GM23338 (cell line): ENCODE measurements around the gene CIB4. TPM values are rescaled to one million over a fixed set of nuclear protein-coding genes. Genes with fewer than 3 reads are reported as not detected.
A peak's percentile ranks its signal among the peaks of the same experiment; 100 is the strongest.

ENCODE experiments used
- ATAC-seq: fragments of 200-7000 bp; cut with Tn5 transposase; 3 replicates; pipeline ENCODE4 v1.9.1; 2020
- DNase-seq: peaks from one replicate; pipeline ENCODE4 v3.0.0-alpha.2; 2015; ENCODE audit warnings: low spot score
- H2AFZ ChIP-seq: fragments of 200-600 bp; sonication (generic); 2 replicates; pipeline ENCODE4 v1.8.0; 2016; ENCODE audit warnings: antibody characterized with exemption, mild to moderate bottlenecking, moderate library complexity
- H3F3A ChIP-seq: fragments of 200-600 bp; sonication (generic); replicated peaks from 2 replicates; pipeline ENCODE4 v1.8.0; 2017; ENCODE audit warnings: antibody characterized with exemption, mixed run types, low read depth
- H3K27ac ChIP-seq: fragments of 200-600 bp; sonication (generic); 2 replicates; pipeline ENCODE4 v1.6.1; 2016; ENCODE audit warnings: low read depth
- H3K27me3 ChIP-seq: fragments of 200-600 bp; sonication (generic); 2 replicates; pipeline ENCODE4 v1.8.0; 2016; ENCODE audit warnings: mild to moderate bottlenecking, mixed run types, moderate library complexity; ENCODE audit not compliant: insufficient read depth
- H3K36me3 ChIP-seq: fragments of 200-600 bp; sonication (generic); 2 replicates; pipeline ENCODE4 v1.8.0; 2016; ENCODE audit warnings: mild to moderate bottlenecking; ENCODE audit not compliant: insufficient read depth
- H3K4me1 ChIP-seq: fragments of 200-600 bp; sonication (generic); 2 replicates; pipeline ENCODE4 v1.8.0; 2016; ENCODE audit warnings: mild to moderate bottlenecking, moderate library complexity; ENCODE audit not compliant: insufficient read depth
- H3K4me2 ChIP-seq: fragments of 200-600 bp; sonication (generic); 2 replicates; pipeline ENCODE4 v1.7.1; 2017; ENCODE audit warnings: mixed run types
- H3K4me3 ChIP-seq: fragments of 200-600 bp; sonication (generic); 2 replicates; pipeline ENCODE4 v1.6.1; 2016; ENCODE audit warnings: mixed run types
- H3K79me2 ChIP-seq: fragments of 200-600 bp; sonication (generic); replicated peaks from 2 replicates; pipeline ENCODE4 v1.8.0; 2017; ENCODE audit warnings: mild to moderate bottlenecking; ENCODE audit not compliant: insufficient read depth
- H3K9me2 ChIP-seq: fragments of 200-600 bp; sonication (generic); 2 replicates; pipeline ENCODE4 v1.8.0; 2017; ENCODE audit not compliant: insufficient read depth
- H4K20me1 ChIP-seq: fragments of 200-600 bp; sonication (generic); replicated peaks from 2 replicates; pipeline ENCODE4 v1.8.0; 2017; ENCODE audit warnings: mild to moderate bottlenecking; ENCODE audit not compliant: insufficient read depth
- H3K27ac Mint-ChIP-seq: 2 replicates; pipeline ENCODE4 v1.8.0; 2020; ENCODE audit warnings: inconsistent platforms, mild to moderate bottlenecking, moderate library complexity, mixed read lengths
- H3K27me3 Mint-ChIP-seq: 3 replicates; pipeline ENCODE4 v1.8.0; 2022; ENCODE audit warnings: low read depth, mild to moderate bottlenecking, moderate library complexity, mixed read lengths, inconsistent platforms; ENCODE audit not compliant: insufficient read depth, poor library complexity
- H3K36me3 Mint-ChIP-seq: 3 replicates; pipeline ENCODE4 v1.8.0; 2021; ENCODE audit warnings: low read depth, mild to moderate bottlenecking, inconsistent platforms, moderate library complexity, mixed read lengths
- H3K4me1 Mint-ChIP-seq: 3 replicates; pipeline ENCODE4 v1.8.0; 2020; ENCODE audit warnings: mild to moderate bottlenecking, inconsistent platforms, mixed read lengths
- H3K4me3 Mint-ChIP-seq: 3 replicates; pipeline ENCODE4 v1.8.0; 2021; ENCODE audit warnings: moderate library complexity, mild to moderate bottlenecking, inconsistent platforms, mixed read lengths
- H3K9me3 Mint-ChIP-seq: 3 replicates; pipeline ENCODE4 v1.8.0; 2020; ENCODE audit warnings: moderate library complexity, mild to moderate bottlenecking, inconsistent platforms, mixed read lengths
- CREB1 ChIP-seq: fragments of 250-450 bp; sonication (Bioruptor Pico); IDR thresholded peaks from 2 replicates; pipeline ENCODE4 v1.5.0; 2020; ENCODE audit warnings: low read depth, mild to moderate bottlenecking, moderate library complexity
- CTCF ChIP-seq, 2 experiments: fragments of 200-600 bp in 1 of 2; sonication (generic) in 1 of 2; conservative IDR thresholded peaks; 2 replicates each; pipeline versions ENCODE4 v1.5.1 to v1.6.1; 2016 to 2017; ENCODE audit warnings: antibody characterized with exemption in 2 of 2, low read depth in 2 of 2, mild to moderate bottlenecking in 2 of 2, moderate library complexity in 1 of 2
- EZH2 ChIP-seq: fragments of 200-600 bp; sonication (generic); IDR thresholded peaks from one replicate; pipeline ENCODE4 v1.8.0; 2017; ENCODE audit warnings: antibody characterized with exemption, mild to moderate bottlenecking, low read depth; ENCODE audit not compliant: unreplicated experiment
- EZH2phosphoT487 ChIP-seq: fragments of 200-600 bp; sonication (generic); IDR thresholded peaks from one replicate; pipeline ENCODE4 v1.8.1; 2018; ENCODE audit warnings: antibody characterized with exemption; ENCODE audit not compliant: unreplicated experiment
- JUNB ChIP-seq: IDR thresholded peaks from one replicate; pipeline ENCODE4 v1.6.1; 2016; ENCODE audit warnings: antibody characterized with exemption; ENCODE audit not compliant: unreplicated experiment
- NANOG ChIP-seq: IDR thresholded peaks from 2 replicates; pipeline ENCODE4 v1.6.1; 2016; ENCODE audit warnings: antibody characterized with exemption, borderline replicate concordance
- POLR2AphosphoS5 ChIP-seq: IDR thresholded peaks from 2 replicates; pipeline ENCODE4 v1.6.1; 2016; ENCODE audit warnings: antibody characterized with exemption, low read depth
- STAT1 ChIP-seq: IDR thresholded peaks from one replicate; pipeline ENCODE4 v1.6.1; 2016; ENCODE audit warnings: antibody characterized with exemption; ENCODE audit not compliant: unreplicated experiment
- ZNF114 ChIP-seq: fragments of 250-450 bp; sonication (Bioruptor Pico); IDR thresholded peaks from 2 replicates; pipeline ENCODE4 v1.5.0; 2020; ENCODE audit warnings: mild to moderate bottlenecking, moderate library complexity
- ZNF331 ChIP-seq: fragments of 250-450 bp; sonication (Bioruptor Pico); IDR thresholded peaks from 2 replicates; pipeline ENCODE4 v1.5.0; 2020; ENCODE audit warnings: low read depth, mild to moderate bottlenecking, moderate library complexity
- long read RNA-seq: library from polyadenylated mRNA; unstranded; transcript quantifications from one replicate; pipeline ENCODE4 v2.0.0, GENCODE V29; 2020; ENCODE audit not compliant: unreplicated experiment
- polyA plus RNA-seq: library from polyadenylated mRNA; unstranded; fragments of >200 nt; fragmentation: Nextera tagmentation; extraction: Ambion mirVana; gene quantifications from 2 replicates; pipeline ENCODE4 v1.2.1, GENCODE V29; 2016
- total RNA-seq: library from RNA; depleted of rRNA; stranded (reverse); fragments of >200 nt; shearing (Covaris generic); gene quantifications from 2 replicates; pipeline ENCODE4 v1.2.3, GENCODE V29; 2014; rRNA removed
- TF ChIP-seq, protein P1 (sequence below): IDR thresholded peaks from 2 replicates; pipeline ENCODE4 v1.6.1; 2016; ENCODE audit warnings: antibody characterized with exemption
- TF ChIP-seq, protein P2 (sequence below): IDR thresholded peaks from one replicate; pipeline ENCODE4 v1.6.1; 2018; ENCODE audit warnings: antibody characterized with exemption; ENCODE audit not compliant: unreplicated experiment
- TF ChIP-seq, protein P3 (sequence below): fragments of 250-450 bp; sonication (Bioruptor Pico); IDR thresholded peaks from 2 replicates; pipeline ENCODE4 v1.5.0; 2020; ENCODE audit warnings: mild to moderate bottlenecking, moderate library complexity

The CIB4 gene
- total RNA-seq (not detected in 2 replicates), polyA plus RNA-seq (not detected in 2 replicates)
- long read RNA-seq = 0 reads

DNA sequence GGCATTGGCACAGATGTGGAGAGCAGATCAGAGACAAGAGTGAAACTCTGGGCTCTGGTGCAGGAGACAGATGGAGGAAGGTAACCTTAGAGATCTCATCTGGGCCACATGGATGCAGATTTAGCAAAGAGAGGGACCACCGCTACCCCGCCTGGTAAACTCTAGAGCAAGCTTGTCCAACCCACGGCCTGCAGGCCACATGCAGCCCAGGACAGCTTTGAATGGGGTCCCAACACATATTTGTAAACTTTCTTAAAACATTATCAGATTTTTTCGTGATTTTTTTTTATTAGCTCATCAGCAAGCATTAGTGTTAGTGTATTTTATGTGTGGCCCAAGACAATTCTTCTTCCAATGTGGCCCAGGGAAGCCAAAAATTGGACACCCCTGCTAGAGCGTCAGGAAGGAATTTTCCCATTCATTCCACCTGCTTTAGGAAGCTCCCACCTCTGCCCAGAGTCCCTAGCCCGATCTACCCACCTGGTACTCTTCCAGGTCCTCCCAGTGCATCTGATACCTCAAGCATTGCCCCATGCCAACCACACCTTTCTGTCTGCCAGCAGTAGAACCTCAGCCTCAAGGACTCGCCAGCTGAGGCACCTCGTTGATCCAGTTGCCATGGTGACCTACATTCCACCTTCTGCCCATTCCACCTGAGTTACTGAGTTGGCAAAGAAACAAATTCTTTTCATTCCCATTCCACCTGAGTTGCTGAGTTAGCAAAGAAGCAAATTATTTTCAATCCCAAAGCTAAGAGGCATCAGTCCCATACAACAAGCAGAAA, at the start of gene CIB4:
CIB4 (minus strand) TSS at position 586 of the 784 bp plus-strand sequence; CDS start at position 534, 52 bp downstream.
- Mint-ChIP-seq H3K4me3 (no peak within 1 kb of the TSS), H3K9me3 (no peaks in the 10 kb centered on the region), H3K27me3 (peaks cover 7% of the 10 kb centered on the region), H3K36me3 (no peaks in the 10 kb centered on the region), H3K4me1 (peaks cover 22% of the 10 kb centered on the region), H3K27ac (no peak within 1 kb of the TSS)
- peak; percentile 26; the same call in 2 of the 3 replicates for ATAC-seq
- H4K20me1 ChIP-seq = no peaks in the 10 kb centered on the region
- H3K79me2 ChIP-seq = no peaks in the 10 kb centered on the region
- no peak within 1 kb of the TSS for H3K4me2 ChIP-seq
- H3K27me3 ChIP-seq = no peaks in the 10 kb centered on the region
- peaks cover 7% of the 10 kb centered on the region; the same call in 1 of the 2 replicates for H3K4me1 ChIP-seq
- peak within 1 kb of the TSS; percentile 83 for H2AFZ ChIP-seq
- no peaks in the 10 kb centered on the region for H3K9me2 ChIP-seq
- no peaks in the 10 kb centered on the region for H3K36me3 ChIP-seq
- H3F3A ChIP-seq = no peaks in the 10 kb centered on the region
- H3K27ac ChIP-seq = no peak within 1 kb of the TSS
- TF ChIP-seq, protein P1, sequence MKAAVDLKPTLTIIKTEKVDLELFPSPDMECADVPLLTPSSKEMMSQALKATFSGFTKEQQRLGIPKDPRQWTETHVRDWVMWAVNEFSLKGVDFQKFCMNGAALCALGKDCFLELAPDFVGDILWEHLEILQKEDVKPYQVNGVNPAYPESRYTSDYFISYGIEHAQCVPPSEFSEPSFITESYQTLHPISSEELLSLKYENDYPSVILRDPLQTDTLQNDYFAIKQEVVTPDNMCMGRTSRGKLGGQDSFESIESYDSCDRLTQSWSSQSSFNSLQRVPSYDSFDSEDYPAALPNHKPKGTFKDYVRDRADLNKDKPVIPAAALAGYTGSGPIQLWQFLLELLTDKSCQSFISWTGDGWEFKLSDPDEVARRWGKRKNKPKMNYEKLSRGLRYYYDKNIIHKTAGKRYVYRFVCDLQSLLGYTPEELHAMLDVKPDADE = no peak
- TF ChIP-seq NANOG = no peak
- TF ChIP-seq ZNF114 (CRISPR knock-in tag) = no peak
- no peak for TF ChIP-seq EZH2phosphoT487
- no peak for TF ChIP-seq STAT1
- TF ChIP-seq, protein P2, sequence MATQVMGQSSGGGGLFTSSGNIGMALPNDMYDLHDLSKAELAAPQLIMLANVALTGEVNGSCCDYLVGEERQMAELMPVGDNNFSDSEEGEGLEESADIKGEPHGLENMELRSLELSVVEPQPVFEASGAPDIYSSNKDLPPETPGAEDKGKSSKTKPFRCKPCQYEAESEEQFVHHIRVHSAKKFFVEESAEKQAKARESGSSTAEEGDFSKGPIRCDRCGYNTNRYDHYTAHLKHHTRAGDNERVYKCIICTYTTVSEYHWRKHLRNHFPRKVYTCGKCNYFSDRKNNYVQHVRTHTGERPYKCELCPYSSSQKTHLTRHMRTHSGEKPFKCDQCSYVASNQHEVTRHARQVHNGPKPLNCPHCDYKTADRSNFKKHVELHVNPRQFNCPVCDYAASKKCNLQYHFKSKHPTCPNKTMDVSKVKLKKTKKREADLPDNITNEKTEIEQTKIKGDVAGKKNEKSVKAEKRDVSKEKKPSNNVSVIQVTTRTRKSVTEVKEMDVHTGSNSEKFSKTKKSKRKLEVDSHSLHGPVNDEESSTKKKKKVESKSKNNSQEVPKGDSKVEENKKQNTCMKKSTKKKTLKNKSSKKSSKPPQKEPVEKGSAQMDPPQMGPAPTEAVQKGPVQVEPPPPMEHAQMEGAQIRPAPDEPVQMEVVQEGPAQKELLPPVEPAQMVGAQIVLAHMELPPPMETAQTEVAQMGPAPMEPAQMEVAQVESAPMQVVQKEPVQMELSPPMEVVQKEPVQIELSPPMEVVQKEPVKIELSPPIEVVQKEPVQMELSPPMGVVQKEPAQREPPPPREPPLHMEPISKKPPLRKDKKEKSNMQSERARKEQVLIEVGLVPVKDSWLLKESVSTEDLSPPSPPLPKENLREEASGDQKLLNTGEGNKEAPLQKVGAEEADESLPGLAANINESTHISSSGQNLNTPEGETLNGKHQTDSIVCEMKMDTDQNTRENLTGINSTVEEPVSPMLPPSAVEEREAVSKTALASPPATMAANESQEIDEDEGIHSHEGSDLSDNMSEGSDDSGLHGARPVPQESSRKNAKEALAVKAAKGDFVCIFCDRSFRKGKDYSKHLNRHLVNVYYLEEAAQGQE = no peak
- no peak for TF ChIP-seq POLR2AphosphoS5
- no peak for TF ChIP-seq CTCF (conservative IDR thresholded peaks at IDR 0.05; ENCODE audit: low read depth in 2 of 2)
- TF ChIP-seq JUNB = no peak
- TF ChIP-seq ZNF331 (CRISPR knock-in tag) = no peak
- no peak for TF ChIP-seq CREB1 (CRISPR knock-in tag)
- TF ChIP-seq, protein P3, sequence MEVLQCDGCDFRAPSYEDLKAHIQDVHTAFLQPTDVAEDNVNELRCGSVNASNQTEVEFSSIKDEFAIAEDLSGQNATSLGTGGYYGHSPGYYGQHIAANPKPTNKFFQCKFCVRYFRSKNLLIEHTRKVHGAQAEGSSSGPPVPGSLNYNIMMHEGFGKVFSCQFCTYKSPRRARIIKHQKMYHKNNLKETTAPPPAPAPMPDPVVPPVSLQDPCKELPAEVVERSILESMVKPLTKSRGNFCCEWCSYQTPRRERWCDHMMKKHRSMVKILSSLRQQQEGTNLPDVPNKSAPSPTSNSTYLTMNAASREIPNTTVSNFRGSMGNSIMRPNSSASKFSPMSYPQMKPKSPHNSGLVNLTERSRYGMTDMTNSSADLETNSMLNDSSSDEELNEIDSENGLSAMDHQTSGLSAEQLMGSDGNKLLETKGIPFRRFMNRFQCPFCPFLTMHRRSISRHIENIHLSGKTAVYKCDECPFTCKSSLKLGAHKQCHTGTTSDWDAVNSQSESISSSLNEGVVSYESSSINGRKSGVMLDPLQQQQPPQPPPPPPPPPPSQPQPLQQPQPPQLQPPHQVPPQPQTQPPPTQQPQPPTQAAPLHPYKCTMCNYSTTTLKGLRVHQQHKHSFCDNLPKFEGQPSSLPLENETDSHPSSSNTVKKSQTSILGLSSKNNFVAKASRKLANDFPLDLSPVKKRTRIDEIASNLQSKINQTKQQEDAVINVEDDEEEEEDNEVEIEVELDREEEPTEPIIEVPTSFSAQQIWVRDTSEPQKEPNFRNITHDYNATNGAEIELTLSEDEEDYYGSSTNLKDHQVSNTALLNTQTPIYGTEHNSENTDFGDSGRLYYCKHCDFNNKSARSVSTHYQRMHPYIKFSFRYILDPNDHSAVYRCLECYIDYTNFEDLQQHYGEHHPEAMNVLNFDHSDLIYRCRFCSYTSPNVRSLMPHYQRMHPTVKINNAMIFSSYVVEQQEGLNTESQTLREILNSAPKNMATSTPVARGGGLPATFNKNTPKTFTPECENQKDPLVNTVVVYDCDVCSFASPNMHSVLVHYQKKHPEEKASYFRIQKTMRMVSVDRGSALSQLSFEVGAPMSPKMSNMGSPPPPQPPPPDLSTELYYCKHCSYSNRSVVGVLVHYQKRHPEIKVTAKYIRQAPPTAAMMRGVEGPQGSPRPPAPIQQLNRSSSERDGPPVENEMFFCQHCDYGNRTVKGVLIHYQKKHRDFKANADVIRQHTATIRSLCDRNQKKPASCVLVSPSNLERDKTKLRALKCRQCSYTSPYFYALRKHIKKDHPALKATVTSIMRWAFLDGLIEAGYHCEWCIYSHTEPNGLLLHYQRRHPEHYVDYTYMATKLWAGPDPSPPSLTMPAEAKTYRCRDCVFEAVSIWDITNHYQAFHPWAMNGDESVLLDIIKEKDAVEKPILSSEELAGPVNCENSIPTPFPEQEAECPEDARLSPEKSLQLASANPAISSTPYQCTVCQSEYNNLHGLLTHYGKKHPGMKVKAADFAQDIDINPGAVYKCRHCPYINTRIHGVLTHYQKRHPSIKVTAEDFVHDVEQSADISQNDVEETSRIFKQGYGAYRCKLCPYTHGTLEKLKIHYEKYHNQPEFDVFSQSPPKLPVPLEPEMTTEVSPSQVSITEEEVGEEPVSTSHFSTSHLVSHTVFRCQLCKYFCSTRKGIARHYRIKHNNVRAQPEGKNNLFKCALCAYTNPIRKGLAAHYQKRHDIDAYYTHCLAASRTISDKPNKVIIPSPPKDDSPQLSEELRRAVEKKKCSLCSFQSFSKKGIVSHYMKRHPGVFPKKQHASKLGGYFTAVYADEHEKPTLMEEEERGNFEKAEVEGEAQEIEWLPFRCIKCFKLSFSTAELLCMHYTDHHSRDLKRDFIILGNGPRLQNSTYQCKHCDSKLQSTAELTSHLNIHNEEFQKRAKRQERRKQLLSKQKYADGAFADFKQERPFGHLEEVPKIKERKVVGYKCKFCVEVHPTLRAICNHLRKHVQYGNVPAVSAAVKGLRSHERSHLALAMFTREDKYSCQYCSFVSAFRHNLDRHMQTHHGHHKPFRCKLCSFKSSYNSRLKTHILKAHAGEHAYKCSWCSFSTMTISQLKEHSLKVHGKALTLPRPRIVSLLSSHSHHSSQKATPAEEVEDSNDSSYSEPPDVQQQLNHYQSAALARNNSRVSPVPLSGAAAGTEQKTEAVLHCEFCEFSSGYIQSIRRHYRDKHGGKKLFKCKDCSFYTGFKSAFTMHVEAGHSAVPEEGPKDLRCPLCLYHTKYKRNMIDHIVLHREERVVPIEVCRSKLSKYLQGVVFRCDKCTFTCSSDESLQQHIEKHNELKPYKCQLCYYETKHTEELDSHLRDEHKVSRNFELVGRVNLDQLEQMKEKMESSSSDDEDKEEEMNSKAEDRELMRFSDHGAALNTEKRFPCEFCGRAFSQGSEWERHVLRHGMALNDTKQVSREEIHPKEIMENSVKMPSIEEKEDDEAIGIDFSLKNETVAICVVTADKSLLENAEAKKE = no peak
- no peak for TF ChIP-seq EZH2
- H3K4me3 ChIP-seq = no peak within 1 kb of the TSS
- DNase-seq = peak; percentile 59
